GM15510 (cell line): ENCODE results near the gene WNT3A.

Experiments
- POLR2A ChIP-seq: IDR thresholded peaks from 3 replicates; pipeline ENCODE4 v1.6.1; 2011; ENCODE audit warnings: borderline replicate concordance; ENCODE audit not compliant: insufficient read length; ENCODE audit errors: extremely low read depth

The WNT3A gene

GRCh38 chr1:228021355-228022030 is 14.7 kb downstream of the WNT3A start:
- no peak for TF ChIP-seq POLR2A

DNA sequence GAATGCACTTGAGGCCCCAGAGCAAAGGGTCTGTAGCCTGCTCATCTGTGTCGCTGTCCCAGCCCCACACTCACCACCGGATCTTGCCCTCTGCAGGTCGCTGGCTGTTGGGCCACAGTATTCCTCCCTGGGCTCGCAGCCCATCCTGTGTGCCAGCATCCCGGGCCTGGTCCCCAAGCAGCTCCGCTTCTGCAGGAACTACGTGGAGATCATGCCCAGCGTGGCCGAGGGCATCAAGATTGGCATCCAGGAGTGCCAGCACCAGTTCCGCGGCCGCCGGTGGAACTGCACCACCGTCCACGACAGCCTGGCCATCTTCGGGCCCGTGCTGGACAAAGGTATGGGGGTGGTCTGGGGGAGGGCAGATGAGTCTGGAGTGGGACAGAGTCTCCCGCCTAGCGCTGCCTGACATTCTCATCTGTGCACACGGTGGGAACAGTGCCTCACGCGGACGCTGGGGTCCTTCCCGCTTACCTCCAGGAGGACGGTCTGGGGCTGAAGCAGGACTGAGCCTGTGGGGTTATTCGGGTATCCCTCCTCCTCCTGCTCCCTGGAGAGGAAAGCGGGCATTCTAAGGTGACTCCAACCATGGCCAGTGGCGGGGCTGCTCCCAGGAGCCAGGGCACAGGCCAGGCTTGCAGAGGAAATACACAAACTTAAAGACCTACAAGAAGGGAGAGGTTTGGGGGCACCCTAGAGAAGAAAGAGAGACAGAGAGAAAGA is 15.9 kb downstream of the WNT3A start:
- no peak for TF ChIP-seq POLR2A

DNA sequence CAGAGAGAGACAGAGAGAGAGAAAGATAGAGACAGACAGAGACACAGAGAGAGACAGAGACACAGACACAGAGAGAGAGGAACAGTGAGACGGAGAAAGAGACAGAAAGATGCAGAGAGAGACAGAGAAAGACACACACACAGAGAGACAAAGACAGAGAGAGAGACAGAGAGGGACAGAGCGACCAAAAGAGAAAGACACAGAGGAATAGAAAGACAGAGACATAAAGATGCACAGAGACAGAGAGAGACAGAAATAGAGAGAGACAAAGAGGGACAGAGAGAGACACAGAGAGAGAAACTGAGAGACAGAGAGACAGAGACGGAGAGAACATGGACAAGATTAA is 16.5 kb downstream of the WNT3A start:
- no peak for TF ChIP-seq POLR2A

GRCh38 chr1:228029281-228029680 is 22.5 kb downstream of the WNT3A start:
- no peak for TF ChIP-seq POLR2A

DNA sequence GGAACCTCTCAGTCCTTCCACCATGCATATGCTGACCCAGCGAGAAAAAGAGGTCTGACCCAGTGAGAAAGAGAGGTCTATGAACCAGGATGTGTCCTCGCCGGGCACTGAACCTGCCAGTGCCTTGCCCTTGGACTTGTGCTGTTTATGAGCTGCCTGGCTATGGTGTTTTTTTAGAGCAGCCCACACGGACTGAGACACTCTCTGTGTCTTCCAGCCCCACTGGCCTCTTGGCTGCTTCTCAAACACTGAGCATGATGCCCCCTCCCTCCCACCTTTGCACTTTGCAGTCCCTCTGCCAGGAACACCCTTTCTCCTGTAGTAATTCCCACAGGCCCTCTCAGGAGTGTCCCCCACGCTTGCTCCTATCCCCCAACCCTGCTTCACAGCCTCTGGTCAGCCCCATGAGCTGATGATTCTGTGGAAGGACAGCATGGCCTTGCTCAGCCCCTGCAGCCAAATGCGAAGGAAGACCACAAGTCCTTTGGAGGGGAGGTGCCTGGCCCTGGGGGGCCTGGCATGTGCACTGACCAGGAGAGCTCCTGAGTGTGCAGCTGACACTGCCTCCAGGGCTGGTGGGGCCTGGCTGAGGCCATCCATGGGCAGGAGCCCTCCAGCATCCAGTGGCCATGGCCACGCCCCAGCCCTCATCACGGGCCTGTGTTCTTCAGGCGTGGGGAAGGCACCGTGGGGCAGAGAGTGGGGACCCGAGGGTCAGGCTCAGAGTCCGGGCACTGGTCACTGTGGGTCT is 23.8 kb downstream of the WNT3A start:
- TF ChIP-seq POLR2A: no peak

- no peak for TF ChIP-seq POLR2A
Observed at GRCh38 chr1:228031276-228031995, 24.6 kb downstream of the WNT3A start.

DNA sequence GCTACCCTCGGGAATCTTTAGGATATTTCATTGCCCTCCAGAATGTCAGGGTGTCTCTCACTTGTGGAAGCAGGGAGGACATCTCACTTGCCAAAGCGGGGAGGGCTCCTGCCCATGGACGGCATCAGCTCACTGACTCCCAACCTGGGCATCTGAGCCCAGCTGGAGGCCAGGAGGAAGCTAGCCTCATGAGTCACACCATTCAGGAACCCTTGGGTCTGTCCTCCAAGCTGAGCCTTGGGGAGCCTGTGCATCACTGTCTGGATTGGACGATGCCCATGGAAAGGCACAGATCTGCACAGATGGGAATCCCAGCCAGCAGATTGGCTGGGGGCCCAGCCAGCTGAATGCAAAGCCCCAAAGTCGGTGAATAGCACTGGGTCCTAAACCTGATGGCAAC is 25.2 kb downstream of the WNT3A start:
- no peak for TF ChIP-seq POLR2A

DNA sequence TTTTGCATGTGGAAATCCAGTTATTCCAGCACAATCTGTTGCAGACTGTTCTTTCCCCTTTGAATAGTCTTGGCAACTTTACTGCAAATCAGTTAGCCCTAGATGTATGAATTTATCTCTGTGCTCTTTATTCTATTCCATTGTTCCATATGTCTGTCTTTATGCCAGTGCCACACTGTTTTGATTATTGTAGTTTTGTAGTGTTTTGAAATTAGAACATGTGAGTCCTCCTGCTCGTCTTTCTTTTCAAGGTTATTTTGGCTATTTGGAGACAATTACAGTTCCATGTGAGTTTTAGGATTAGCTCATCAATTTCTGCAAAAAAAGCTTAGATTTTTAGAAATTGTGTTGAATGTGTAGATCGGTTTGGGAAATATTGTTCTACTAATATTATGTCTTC is 26.6 kb downstream of the WNT3A start:
- no peak for TF ChIP-seq POLR2A

- TF ChIP-seq POLR2A: no peak
Observed at GRCh38 chr1:228034954-228035837, 28.4 kb downstream of the WNT3A start.

DNA sequence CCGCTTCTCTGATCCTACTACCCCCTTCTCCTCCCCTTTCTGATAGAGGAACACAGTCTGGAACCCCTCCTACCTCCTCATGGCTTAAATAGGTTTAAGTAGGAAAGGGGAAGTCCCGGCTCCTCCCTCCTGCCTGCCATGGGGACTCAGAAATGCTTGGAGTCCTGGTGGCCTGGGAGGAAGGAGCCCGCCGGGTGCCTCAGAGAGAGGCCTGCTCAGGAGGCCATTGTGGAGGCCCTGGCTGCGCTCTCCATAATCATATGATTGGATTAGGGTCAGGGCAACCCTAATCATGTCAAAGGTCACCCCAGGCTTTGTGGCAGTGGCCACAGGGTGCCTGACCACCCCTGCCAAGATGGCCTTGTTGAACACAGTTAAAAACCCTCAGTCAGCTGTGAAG is 29.0 kb downstream of the WNT3A start:
- TF ChIP-seq POLR2A: no peak

- TF ChIP-seq POLR2A: no peak
Observed at GRCh38 chr1:228036701-228037231, 30.0 kb downstream of the WNT3A start.

- TF ChIP-seq POLR2A: no peak
Observed at GRCh38 chr1:228037401-228038386, 30.9 kb downstream of the WNT3A start.
